Aorta (tissue), 5 donors: ENCODE results near the gene BRD4. TPM values are rescaled to one million over a fixed set of nuclear protein-coding genes. Genes with fewer than 3 reads are reported as not detected.

ENCODE experiments used
- ATAC-seq: fragments of 200-7000 bp; cut with Tn5 transposase; one replicate; pipeline ENCODE4 v1.9.1; 2022; ENCODE audit warnings: moderate library complexity; ENCODE audit not compliant: low FRiP score
- DNase-seq, 2 donors: peaks; one replicate each; pipeline ENCODE4 v3.0.0-alpha.2; 2020
- H3K27ac ChIP-seq, 2 donors: one replicate each; pipeline ENCODE4 v1.5.1; 2013; ENCODE audit warnings: low read length in 2 of 2, mild to moderate bottlenecking in 2 of 2, moderate library complexity in 2 of 2, control low read depth in 1 of 2, inconsistent platforms in 1 of 2, low read depth in 1 of 2
- H3K27me3 ChIP-seq, 2 donors: one replicate each; pipeline ENCODE4 v1.6.1; 2013; ENCODE audit warnings: control low read depth in 1 of 2, low read length in 1 of 2, mild to moderate bottlenecking in 1 of 2, moderate library complexity in 1 of 2; ENCODE audit not compliant: insufficient read depth in 2 of 2, control insufficient read depth in 1 of 2
- H3K36me3 ChIP-seq, 2 donors: one replicate each; pipeline ENCODE4 v1.6.1; 2013; ENCODE audit warnings: control low read depth in 1 of 2, low read length in 1 of 2, mild to moderate bottlenecking in 1 of 2; ENCODE audit not compliant: insufficient read depth in 2 of 2, control insufficient read depth in 1 of 2
- H3K4me1 ChIP-seq, 2 donors: one replicate each; pipeline ENCODE4 v1.6.1; 2013; ENCODE audit warnings: low read length in 2 of 2, control low read depth in 1 of 2, mild to moderate bottlenecking in 1 of 2, moderate library complexity in 1 of 2; ENCODE audit not compliant: insufficient read depth in 2 of 2, control insufficient read depth in 1 of 2
- H3K4me3 ChIP-seq, 2 donors: one replicate each; pipeline ENCODE4 v1.5.1; 2013; ENCODE audit warnings: low read length in 2 of 2, control low read depth in 1 of 2, mild to moderate bottlenecking in 1 of 2
- H3K9me3 ChIP-seq: one replicate; pipeline ENCODE4 v1.6.1; 2013; ENCODE audit warnings: mild to moderate bottlenecking, low read length; ENCODE audit not compliant: control insufficient read depth
- WGBS, 2 donors: extraction: QIAGEN DNeasy Blood & Tissue Kit; methylation state at CpG; one replicate each; pipeline ENCODE4 v1.1.7; 2013; 5-methylcytosine and 5-hydroxymethylcytosine counted together
- intact Hi-C, 2 donors: fragments of 100-400 bp; cut with DNase I; formaldehyde crosslinking; loops; one replicate each; pipeline versions ENCODE4 v1.14.2 to v1.15.0; 2022
- polyA plus RNA-seq, 2 donors: library from polyadenylated mRNA; stranded (reverse); fragments of 200-250 nt; gene quantifications; one replicate each; pipeline ENCODE4 v1.2.3, GENCODE V29; 2013
- total RNA-seq, 2 donors: library from RNA; stranded (reverse); fragmentation: NEBNext Ultra II Directional; extraction: Animal tissue kit (Norgen Biotek cat#: 25700); gene quantifications; one replicate each; pipeline ENCODE4 v1.2.1, GENCODE V29; 2021
- donor health status: healthy with polysubstance abuse.
- donor health status: Bipolar disorder and iron deficiency.
- donor health status: DM: no; HTN: no; CAD: no.
- donor health status: DM: no; HTN: no; CAD: no.
- donor health status: DM: yes; HTN: yes; CAD: no.

BRD4 gene
- total and polyA plus RNA-seq, 4 donors, result 12.3 to 126 (median 86.6) TPM

GRCh38 chr19:15238639-15239155 lies 93.6 kb downstream of the BRD4 start:
- no peaks in the 10 kb centered on the region for H3K27me3 ChIP-seq
- no peaks in the 10 kb centered on the region for H3K9me3 ChIP-seq
- ATAC-seq (no peak), DNase-seq (no peak)
- 88 to 92% methylated on average over 28 to 29 of the region's 29 CpGs for WGBS, 2 donors
- no peaks in the 10 kb centered on the region for H3K4me1 ChIP-seq
- peaks cover 0 to 6% of the 10 kb centered on the region in 2 donors for H3K36me3 ChIP-seq
- intact Hi-C loops, result no loop called here
- no peak overlapping the region for H3K4me3 ChIP-seq
- no peak overlapping the region for H3K27ac ChIP-seq

- Histone ChIP-seq H3K36me3 (peaks cover 0 to 6% of the 10 kb centered on the region in 2 donors), H3K4me3 (no peak overlapping the region), H3K27ac (no peak overlapping the region), H3K27me3 (no peaks in the 10 kb centered on the region), H3K4me1 (no peaks in the 10 kb centered on the region), H3K9me3 (no peaks in the 10 kb centered on the region)
- ATAC-seq (no peak), DNase-seq (no peak)
- WGBS, 2 donors, result 84% methylated on average over 42 of the region's 42 CpGs
- intact Hi-C loops, result no loop called here
Measured at GRCh38 chr19:15237759-15238638, 94.3 kb downstream of the BRD4 start.

GRCh38 chr19:15236886-15237285 lies 95.5 kb downstream of the BRD4 start:
- intact Hi-C loops, result no loop called here
- no peak overlapping the region for H3K27ac ChIP-seq
- no peaks in the 10 kb centered on the region for H3K4me1 ChIP-seq
- no peak for DNase-seq
- 79 to 83% methylated on average over 9 of the region's 9 CpGs for WGBS, 2 donors
- no peak overlapping the region for H3K4me3 ChIP-seq
- H3K36me3 ChIP-seq, result peaks cover 0 to 6% of the 10 kb centered on the region in 2 donors
- no peaks in the 10 kb centered on the region for H3K9me3 ChIP-seq
- no peaks in the 10 kb centered on the region for H3K27me3 ChIP-seq
- no peak for ATAC-seq

GRCh38 chr19:15235781-15236180 lies 96.6 kb downstream of the BRD4 start:
- no peak overlapping the region for H3K4me3 ChIP-seq
- WGBS, 2 donors, result 35 to 42% methylated on average over 2 of the region's 2 CpGs
- H3K36me3 ChIP-seq, result peaks cover 0 to 6% of the 10 kb centered on the region in 2 donors
- no peaks in the 10 kb centered on the region for H3K4me1 ChIP-seq
- H3K27me3 ChIP-seq, result no peaks in the 10 kb centered on the region
- ATAC-seq (no peak), DNase-seq (no peak)
- H3K9me3 ChIP-seq, result no peaks in the 10 kb centered on the region
- intact Hi-C loops, result no loop called here
- H3K27ac ChIP-seq, result no peak overlapping the region

- Histone ChIP-seq H3K27ac (no peak overlapping the region), H3K9me3 (no peaks in the 10 kb centered on the region), H3K4me1 (no peaks in the 10 kb centered on the region), H3K27me3 (no peaks in the 10 kb centered on the region), H3K36me3 (peaks cover 0 to 5% of the 10 kb centered on the region in 2 donors), H3K4me3 (no peak overlapping the region)
- 72 to 75% methylated on average over 10 of the region's 10 CpGs for WGBS, 2 donors
- intact Hi-C loops, result no loop called here
- DNase-seq (no peak), ATAC-seq (no peak)
Measured at GRCh38 chr19:15234431-15235130, 97.8 kb downstream of the BRD4 start.

GRCh38 chr19:15231271-15231670 lies 101.1 kb downstream of the BRD4 start:
- Histone ChIP-seq H3K4me1 (no peaks in the 10 kb centered on the region), H3K9me3 (no peaks in the 10 kb centered on the region), H3K27me3 (no peaks in the 10 kb centered on the region), H3K27ac (no peak overlapping the region), H3K4me3 (no peak overlapping the region), H3K36me3 (no peaks in the 10 kb centered on the region)
- intact Hi-C loops, result no loop called here
- no peak for ATAC-seq
- WGBS, 2 donors, result 95 to 98% methylated on average over 10 of the region's 10 CpGs
- no peak for DNase-seq

GRCh38 chr19:15227261-15227660 lies 105.1 kb downstream of the BRD4 start:
- H3K4me1 ChIP-seq, result no peaks in the 10 kb centered on the region
- ATAC-seq, result no peak
- 87 to 95% methylated on average over 7 of the region's 7 CpGs for WGBS, 2 donors
- H3K36me3 ChIP-seq, result no peaks in the 10 kb centered on the region
- no peak for DNase-seq
- H3K27ac ChIP-seq, result no peak overlapping the region
- no peaks in the 10 kb centered on the region for H3K9me3 ChIP-seq
- intact Hi-C loops, result no loop called here
- H3K4me3 ChIP-seq, result no peak overlapping the region
- H3K27me3 ChIP-seq, result no peaks in the 10 kb centered on the region

GRCh38 chr19:15225760-15226159 lies 106.6 kb downstream of the BRD4 start:
- intact Hi-C loops, result no loop called here
- no peaks in the 10 kb centered on the region for H3K4me1 ChIP-seq
- H3K27ac ChIP-seq, result no peak overlapping the region
- H3K4me3 ChIP-seq, result no peak overlapping the region
- H3K36me3 ChIP-seq, result no peaks in the 10 kb centered on the region
- WGBS, 2 donors, result 91 to 95% methylated on average over 7 of the region's 7 CpGs
- H3K9me3 ChIP-seq, result no peaks in the 10 kb centered on the region
- no peak for DNase-seq
- ATAC-seq, result no peak
- H3K27me3 ChIP-seq, result no peaks in the 10 kb centered on the region
